Medulla oblongata (tissue), 1 donor: Measurements from ENCODE around the gene VBP1.
"Not testable (repeated sequence)": the region's sequence is repeated elsewhere in the genome, so short reads cannot be mapped to it uniquely, and the experiment has no call there.

ENCODE experiments used
- DNase-seq: peaks from one replicate; pipeline ENCODE4 v3.0.0-alpha.2; 2015; ENCODE audit errors: extremely low spot score

The VBP1 gene, protein sequence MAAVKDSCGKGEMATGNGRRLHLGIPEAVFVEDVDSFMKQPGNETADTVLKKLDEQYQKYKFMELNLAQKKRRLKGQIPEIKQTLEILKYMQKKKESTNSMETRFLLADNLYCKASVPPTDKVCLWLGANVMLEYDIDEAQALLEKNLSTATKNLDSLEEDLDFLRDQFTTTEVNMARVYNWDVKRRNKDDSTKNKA

DNA sequence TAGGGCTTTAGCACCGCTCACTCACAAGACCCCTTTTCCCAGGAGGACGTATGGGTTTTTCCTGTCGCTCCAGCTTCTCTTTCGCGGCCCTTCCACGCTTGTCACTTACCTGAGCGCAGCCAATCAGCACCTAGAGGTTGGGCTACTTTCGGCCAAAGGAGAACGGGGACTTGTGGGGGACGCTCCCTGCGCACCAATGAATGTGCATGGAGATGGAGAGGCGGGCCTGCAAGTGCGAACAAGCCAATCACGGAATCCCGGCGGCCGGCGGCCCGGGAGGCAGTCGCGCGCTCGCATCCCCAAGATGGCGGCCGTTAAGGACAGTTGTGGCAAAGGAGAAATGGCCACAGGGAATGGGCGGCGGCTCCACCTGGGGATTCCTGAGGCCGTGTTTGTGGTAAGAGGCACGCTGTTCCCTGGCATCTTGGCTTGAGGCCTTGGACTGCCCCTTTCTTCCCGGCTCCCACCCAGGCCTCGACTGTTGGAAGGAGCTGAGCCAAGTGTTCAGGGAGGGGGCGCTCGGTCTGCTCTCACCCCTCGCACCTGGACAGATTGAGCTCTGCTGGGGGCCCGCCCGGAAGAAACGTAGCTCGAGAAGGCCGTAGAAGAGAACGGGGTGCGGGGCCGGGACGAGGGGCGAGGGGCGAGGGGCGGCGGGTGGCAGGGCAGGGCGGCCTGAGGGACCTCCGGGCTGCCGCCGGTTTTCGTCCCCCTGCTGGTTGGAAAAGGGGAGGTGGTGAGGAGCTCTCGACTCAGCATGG is at the start of gene VBP1:
Gene VBP1, plus strand, starts transcription at position 282 of the 761 bp plus-strand sequence. Its CDS starts 23 bp downstream, at position 305.
- DNase-seq = peak; percentile 96

- no peak for DNase-seq
Measured at GRCh38 chrX:155169881-155170280, 46.4 kb upstream of the VBP1 start.

DNA sequence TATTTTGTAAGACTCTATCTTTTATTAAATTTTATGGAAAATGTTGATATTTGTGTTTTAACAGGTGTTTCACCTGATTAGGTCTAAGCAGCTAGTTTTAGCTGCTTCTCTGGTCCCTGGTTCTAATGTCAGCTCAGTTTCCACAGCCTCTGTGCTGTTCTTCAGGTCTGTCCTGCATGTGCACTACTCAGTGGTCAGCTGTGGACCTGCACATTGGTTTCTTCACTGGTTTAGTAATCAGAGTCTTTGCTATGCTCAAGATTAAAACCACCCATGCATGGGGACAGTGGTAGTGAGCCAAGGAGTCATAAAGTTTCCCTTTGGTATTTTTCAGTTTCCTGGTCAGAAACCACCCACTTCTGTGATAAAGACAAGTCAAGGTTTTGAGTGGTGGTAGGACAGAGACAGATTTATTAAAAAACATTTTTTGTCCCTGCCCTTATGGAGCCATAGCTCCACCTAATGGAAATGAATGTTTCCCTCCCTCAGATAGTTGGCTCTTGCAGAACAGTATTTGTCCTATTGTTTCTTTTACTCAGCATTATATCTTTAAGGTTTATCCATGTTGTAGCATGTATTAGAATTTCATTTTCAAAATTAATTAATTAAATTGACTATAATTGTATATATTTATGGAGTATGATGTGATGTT is 36.8 kb upstream of the VBP1 start:
- no peak for DNase-seq

DNA sequence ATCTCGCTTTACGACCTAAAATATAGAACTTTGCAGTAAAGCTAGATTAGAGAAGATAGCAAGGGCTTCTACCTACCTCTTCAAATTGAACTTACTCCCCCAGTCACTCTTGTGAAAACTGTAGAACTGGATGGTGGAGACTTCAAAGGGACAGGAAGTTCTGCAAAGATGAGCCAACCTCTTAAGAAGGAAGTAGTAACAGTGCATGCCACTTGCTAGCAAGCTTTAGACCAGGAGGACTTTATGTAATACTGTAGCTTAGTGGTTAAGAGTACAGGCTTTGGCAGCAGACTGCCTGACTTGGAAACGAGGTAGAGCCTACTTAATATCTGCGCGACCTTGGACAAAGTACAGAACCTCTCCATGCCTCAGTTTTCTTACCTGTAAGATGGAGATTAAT is 27.5 kb upstream of the VBP1 start:
- DNase-seq = no peak

- DNase-seq = no peak
Measured at GRCh38 chrX:155211208-155211607, 5.1 kb upstream of the VBP1 start.

GRCh38 chrX:155213731-155214130 is 2.5 kb upstream of the VBP1 start:
- no peak for DNase-seq

DNA sequence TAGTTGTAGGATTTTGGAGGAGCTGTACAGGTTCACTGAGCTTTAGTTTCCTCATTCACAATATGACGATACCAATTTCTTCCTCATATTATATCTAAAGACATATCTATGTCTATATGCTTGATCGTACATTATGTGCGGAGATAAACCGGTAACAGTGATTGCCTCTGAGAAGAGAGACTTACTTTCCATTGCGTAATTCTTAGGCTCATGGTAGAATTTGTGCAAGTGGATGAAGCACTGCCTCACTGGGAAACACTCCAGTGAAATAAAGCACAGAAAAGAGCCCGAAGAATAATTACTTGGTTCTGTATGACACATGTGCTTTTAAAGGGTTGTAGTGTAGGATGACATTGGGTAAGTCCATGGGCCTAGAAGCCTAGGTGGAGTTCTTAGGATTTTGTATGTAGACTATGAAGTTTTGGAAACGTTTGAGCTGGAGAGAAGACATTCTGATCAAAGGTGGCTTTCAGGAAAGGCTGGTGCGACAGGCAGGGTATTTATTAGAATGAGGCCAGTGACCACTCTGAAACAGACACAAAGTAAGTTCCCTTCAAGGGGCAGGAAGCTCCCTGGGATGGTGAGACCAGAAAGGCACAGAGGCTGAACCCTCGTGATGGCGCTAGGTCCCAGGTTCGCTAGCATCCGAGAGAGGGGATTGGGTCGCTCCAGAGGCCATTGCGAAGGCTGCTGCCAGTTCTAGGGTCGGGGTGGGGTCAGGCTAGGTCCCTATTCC is 649 bp upstream of the VBP1 start:
- DNase-seq = no peak

DNA sequence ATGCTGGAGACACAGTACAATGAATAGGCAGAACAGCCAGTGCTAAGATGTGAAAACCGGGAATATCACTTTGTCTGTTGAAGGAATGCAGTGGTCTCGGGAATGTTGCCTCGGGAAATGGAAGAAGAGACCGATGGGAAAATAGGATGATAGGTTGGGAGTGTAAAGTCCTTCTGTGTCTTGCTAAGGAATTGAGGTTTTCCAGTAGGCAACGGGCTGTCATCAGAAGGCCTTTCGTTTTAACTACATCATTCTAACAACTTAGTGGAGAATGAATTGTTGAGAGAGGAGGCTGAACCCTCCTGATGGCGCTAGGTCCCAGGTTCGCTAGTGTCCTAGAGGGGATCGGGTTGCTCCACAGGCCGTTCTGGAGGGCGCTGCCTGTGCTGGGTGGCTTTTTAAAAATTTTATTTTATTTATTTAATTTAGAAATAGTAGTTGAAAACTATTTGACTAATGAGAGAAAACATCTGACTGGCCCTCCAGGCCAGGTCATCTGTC is 730 bp downstream of the VBP1 start:
- peak; percentile 4 for DNase-seq

- DNase-seq = no peak
Measured at GRCh38 chrX:155218777-155219176, 2.5 kb downstream of the VBP1 start.

- no peak for DNase-seq
Measured at GRCh38 chrX:155221351-155221750, 5.1 kb downstream of the VBP1 start.

DNA sequence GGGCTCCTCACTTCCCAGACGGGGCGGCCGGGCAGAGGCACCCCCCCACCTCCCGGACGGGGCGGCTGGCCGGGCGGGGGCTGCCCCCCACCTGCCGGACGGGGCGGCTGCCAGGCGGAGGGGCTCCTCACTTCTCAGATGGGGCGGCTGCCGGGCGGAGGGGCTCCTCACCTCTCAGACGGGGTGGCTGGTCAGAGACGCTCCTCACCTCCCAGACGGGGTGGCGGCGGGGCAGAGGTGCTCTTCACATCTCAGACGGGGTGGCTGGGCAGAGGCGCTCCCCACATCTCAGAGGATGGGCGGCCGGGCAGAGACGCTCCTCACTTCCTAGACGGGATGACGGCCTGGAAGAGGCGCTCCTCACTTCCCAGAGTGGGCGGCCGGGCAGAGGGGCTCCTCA is 7.5 kb downstream of the VBP1 start:
- DNase-seq = not testable (repeated sequence)

DNA sequence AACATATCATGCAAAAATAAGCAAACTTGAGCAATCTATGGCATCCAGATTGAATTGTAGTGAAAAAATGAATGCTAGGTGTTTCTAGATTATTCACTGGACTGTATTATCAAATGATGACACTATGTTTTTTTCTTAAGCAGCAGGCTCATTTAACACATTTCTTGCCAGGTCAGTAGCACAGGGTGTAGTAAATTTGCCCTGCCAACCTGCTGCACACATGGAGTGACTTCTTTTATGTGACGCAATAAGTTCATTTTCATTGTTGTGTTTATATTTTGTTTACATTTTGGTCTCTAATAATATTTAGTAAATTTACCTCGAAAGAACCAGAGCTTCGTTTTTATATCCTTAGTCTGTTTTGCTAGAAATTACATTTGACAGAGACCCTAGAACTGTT is 9.5 kb downstream of the VBP1 start:
- DNase-seq = no peak

DNA sequence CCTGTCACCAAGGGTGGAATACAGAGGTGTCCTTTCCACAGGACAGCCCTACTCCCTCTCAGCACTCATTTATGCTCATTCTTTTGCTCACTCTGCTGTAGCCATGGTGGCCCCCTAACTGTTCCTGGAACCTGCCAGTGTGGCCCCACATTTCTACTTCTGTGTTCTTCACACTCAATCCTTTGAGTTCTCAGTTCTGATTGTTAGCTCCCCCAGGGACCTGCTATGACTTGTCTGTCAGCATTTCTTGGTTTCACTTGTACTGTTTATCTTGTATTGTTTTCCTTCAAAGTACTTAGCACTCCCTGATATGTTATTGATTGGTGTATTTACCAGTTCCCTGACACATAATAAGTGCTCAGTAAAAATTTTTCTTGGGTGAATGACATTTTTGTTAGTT is 14.9 kb downstream of the VBP1 start:
- no peak for DNase-seq

GRCh38 chrX:155235891-155236290 is 19.6 kb downstream of the VBP1 start:
- DNase-seq = no peak

GRCh38 chrX:155237719-155238118 is 21.5 kb downstream of the VBP1 start:
- DNase-seq = no peak

- DNase-seq = no peak
Measured at GRCh38 chrX:155242300-155242699, 26.0 kb downstream of the VBP1 start.

- DNase-seq = no peak
Measured at GRCh38 chrX:155246748-155247147, 30.5 kb downstream of the VBP1 start.

DNA sequence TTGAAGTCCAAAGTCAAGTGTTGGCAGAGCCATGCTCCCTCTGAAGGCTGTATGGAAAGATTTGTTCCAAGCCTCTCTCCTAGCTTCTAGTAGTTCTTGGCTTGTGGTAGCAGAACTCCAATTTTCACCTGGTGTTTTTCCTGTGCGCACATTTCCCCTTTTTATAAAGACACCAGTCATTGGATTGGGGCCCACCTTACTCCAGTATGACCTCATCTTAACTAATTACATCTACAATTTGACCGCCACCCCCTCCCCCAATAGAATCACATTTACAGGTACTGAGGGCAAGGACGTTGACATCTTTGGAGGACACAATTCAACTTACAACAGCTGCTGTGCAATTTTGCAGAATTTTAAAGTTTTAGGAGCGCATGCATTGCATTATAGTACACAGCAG is 31.2 kb downstream of the VBP1 start:
- no peak for DNase-seq

GRCh38 chrX:155251391-155251790 is 35.1 kb downstream of the VBP1 start:
- DNase-seq = no peak

DNA sequence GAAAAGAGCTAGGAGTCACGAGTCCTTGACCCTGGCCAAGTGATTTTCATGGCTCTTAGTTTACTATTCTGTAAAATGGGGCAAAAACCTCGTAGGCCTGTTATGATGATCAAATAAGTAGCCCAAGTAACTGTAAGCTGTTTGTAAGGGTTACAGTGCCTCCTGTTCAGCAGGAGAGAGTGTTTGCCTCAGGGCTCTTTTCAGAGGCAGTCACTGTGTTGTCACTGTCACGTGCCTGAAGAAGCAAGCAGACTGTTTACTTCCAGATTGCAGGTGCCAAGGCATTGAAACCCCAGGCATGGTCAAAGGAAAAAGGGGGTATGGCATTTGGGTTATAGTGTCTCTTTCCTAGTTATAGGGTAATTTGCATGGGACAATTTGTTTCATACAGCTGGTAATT is 43.5 kb downstream of the VBP1 start:
- DNase-seq = peak; percentile 2

DNA sequence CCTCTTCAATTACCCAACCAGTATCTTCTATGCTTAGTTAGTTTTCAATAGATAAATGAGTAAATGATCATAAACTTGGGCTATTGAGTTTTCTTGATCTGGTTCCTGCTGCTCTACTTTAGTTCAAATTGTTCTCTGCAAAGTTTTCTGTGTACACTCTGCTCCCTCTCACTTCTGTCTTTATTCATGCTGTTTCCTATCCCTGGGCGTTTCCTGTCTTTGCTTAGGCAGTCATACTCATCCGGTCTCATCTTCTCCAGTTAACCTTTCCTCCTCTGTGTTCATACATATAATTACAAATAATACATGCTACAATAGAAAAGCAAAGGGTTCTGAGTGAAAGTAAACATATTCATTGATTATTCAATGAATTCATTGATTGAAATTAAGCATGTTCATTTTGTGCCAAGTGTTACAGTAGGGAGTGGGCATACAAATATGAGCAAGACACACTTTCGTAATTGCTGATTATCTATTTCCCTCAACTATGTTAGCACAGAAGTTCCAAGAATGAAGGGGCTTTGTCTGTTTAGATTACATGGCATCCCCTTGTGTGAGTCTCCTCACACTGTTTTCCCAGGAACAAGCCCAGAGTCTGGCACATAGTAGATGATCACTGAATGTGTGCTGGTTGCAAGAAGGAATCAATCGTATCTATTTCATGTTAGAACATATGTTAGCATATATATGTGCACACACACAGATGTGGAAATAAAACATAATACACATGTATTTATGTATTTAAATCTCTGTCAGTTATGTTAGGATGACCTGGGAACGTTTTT is 46.9 kb downstream of the VBP1 start:
- peak; percentile 5 for DNase-seq
